Fibroblast of lung (primary cell): ENCODE measurements around the gene YBX3. TPM values are rescaled to one million over a fixed set of nuclear protein-coding genes. Genes with fewer than 3 reads are reported as not detected.

Experiments used
- DNase-seq, 2 donors: peaks; one replicate each; pipeline versions ENCODE4 v3.0.0 to v3.0.0-alpha.2; 2010; ENCODE audit warnings: low read depth in 2 of 2
- H2AFZ ChIP-seq: 2 replicates; pipeline ENCODE4 v1.5.1; 2012; ENCODE audit warnings: low read length, control low read depth, inconsistent platforms
- H3K27ac ChIP-seq: 2 replicates; pipeline ENCODE4 v1.5.1; 2011; ENCODE audit warnings: low read length, control low read depth; ENCODE audit not compliant: insufficient read depth
- H3K27me3 ChIP-seq: 2 replicates; pipeline ENCODE4 v1.5.1; 2011; ENCODE audit warnings: mild to moderate bottlenecking, low read length; ENCODE audit not compliant: control insufficient read depth, insufficient read depth
- H3K36me3 ChIP-seq: 2 replicates; pipeline ENCODE4 v1.5.1; 2011; ENCODE audit warnings: low read length; ENCODE audit not compliant: control insufficient read depth, insufficient read depth
- H3K4me1 ChIP-seq: 2 replicates; pipeline ENCODE4 v1.5.1; 2011; ENCODE audit warnings: low read length; ENCODE audit not compliant: control insufficient read depth, insufficient read depth; ENCODE audit errors: extremely low read depth
- H3K4me2 ChIP-seq: 2 replicates; pipeline ENCODE4 v1.5.1; 2011; ENCODE audit warnings: low read length, control low read depth; ENCODE audit not compliant: insufficient read depth; ENCODE audit errors: extremely low read depth
- H3K4me3 ChIP-seq, 4 experiments: fragments of 200-600 bp in 1 of 4; sonication (generic) in 1 of 4; replicated peaks in 1 of 4; 2 replicates each; pipeline ENCODE4 v1.5.1; 2011 to 2016; ENCODE audit warnings: low read length in 4 of 4, low read depth in 3 of 4, mild to moderate bottlenecking in 3 of 4, control low read depth in 2 of 4, inconsistent platforms in 1 of 4, mixed read lengths in 1 of 4; ENCODE audit not compliant: insufficient read depth in 1 of 4; ENCODE audit errors: control extremely low read depth in 1 of 4
- H3K79me2 ChIP-seq: 2 replicates; pipeline ENCODE4 v1.5.1; 2012; ENCODE audit warnings: mild to moderate bottlenecking, low read length, inconsistent platforms; ENCODE audit not compliant: control insufficient read depth, insufficient read depth
- H3K9ac ChIP-seq: 2 replicates; pipeline ENCODE4 v1.5.1; 2011; ENCODE audit warnings: mild to moderate bottlenecking, low read length, control low read depth; ENCODE audit not compliant: insufficient read depth
- H3K9me3 ChIP-seq: 2 replicates; pipeline ENCODE4 v1.5.1; 2012; ENCODE audit warnings: low read depth, low read length; ENCODE audit not compliant: control insufficient read depth, insufficient read depth
- H4K20me1 ChIP-seq: 2 replicates; pipeline ENCODE4 v1.5.1; 2011; ENCODE audit warnings: low read length; ENCODE audit not compliant: control insufficient read depth, insufficient read depth; ENCODE audit errors: extremely low read depth
- CTCF ChIP-seq, 2 donors: IDR thresholded peaks in 1 of 2; conservative IDR thresholded peaks in 1 of 2; 1 replicate in 1 of 2; 2 replicates in 1 of 2; pipeline ENCODE4 v1.5.1; 2011 to 2012; ENCODE audit warnings: low read length in 2 of 2, control low read depth in 1 of 2, inconsistent platforms in 1 of 2, low read depth in 1 of 2, mild to moderate bottlenecking in 1 of 2
- EZH2 ChIP-seq: IDR thresholded peaks from 2 replicates; pipeline ENCODE4 v1.5.1; 2012; ENCODE audit warnings: low read length, control low read depth, mild to moderate bottlenecking; ENCODE audit errors: missing control alignments
- polyA plus RNA-seq, 2 donors: library from polyadenylated mRNA; depleted of rRNA in 1 of 2; stranded (reverse) in 1 of 2; unstranded in 1 of 2; fragments of >200 nt; gene quantifications; 2 replicates each; pipeline ENCODE4 v1.2.1, GENCODE V29; 2011 to 2012; ENCODE audit warnings: missing spikeins in 1 of 2
- total RNA-seq: library from RNA; depleted of rRNA; stranded (reverse); fragments of >200 nt; gene quantifications from 2 replicates; pipeline ENCODE4 v1.2.1, GENCODE V29; 2014

The YBX3 gene
- total and polyA plus RNA-seq, 2 donors (not counting 1 experiment from before 2014, with no cell fraction given) = 97.8 to 172 TPM

GRCh38 chr12:10719482-10719881 is 3.6 kb downstream of the YBX3 start:
- Histone ChIP-seq H4K20me1 (peaks cover 2% of the 10 kb centered on the region), H3K9me3 (no peaks in the 10 kb centered on the region), H3K4me1 (peaks cover 10% of the 10 kb centered on the region), H3K27ac (peak overlapping the region; percentile 77), H3K9ac (no peak overlapping the region), H3K79me2 (peaks cover 63% of the 10 kb centered on the region), H3K27me3 (no peaks in the 10 kb centered on the region), H3K4me2 (peak overlapping the region; percentile 40), H3K4me3 (peak overlapping the region in 2 of 4 experiments; percentile 96 to 99), H2AFZ (no peak overlapping the region), H3K36me3 (peaks cover 2% of the 10 kb centered on the region)
- peak in 1 of 2 donors; percentile 9 for DNase-seq
- TF ChIP-seq CTCF (conservative IDR thresholded peaks at IDR 0.05 in 1 of 2, IDR thresholded peaks at IDR 0.05 in 1 of 2; ENCODE audit: low read depth in 1 of 2, low read length in 2 of 2) (no peak), EZH2 (no peak)

- Histone ChIP-seq H3K4me1 (peaks cover 7% of the 10 kb centered on the region), H3K9me3 (no peaks in the 10 kb centered on the region), H4K20me1 (peaks cover 2% of the 10 kb centered on the region), H3K4me3 (peak overlapping the region; percentile 8 to 99 (median 54)), H3K4me2 (peak overlapping the region; percentile 77), H3K79me2 (peaks cover 61% of the 10 kb centered on the region), H3K9ac (no peak overlapping the region), H2AFZ (no peak overlapping the region), H3K27ac (peak overlapping the region; percentile 77), H3K27me3 (no peaks in the 10 kb centered on the region), H3K36me3 (peaks cover 5% of the 10 kb centered on the region)
- TF ChIP-seq EZH2 (no peak), CTCF (conservative IDR thresholded peaks at IDR 0.05 in 1 of 2, IDR thresholded peaks at IDR 0.05 in 1 of 2; ENCODE audit: low read depth in 1 of 2, low read length in 2 of 2) (no peak)
- DNase-seq = peak; percentile 84 to 95
These were observed 4.8 kb downstream of the YBX3 start for GRCh38 chr12:10718279-10718821.

- no peak overlapping the region for H2AFZ ChIP-seq
- peak in 1 of 2 donors; percentile 51 for DNase-seq
These were observed 5.7 kb downstream of the YBX3 start for GRCh38 chr12:10717410-10717809.

More at GRCh38 chr12:10717410-10717809, 5.7 kb downstream of the YBX3 start:
- peak overlapping the region; percentile 77 for H3K27ac ChIP-seq
- no peaks in the 10 kb centered on the region for H3K27me3 ChIP-seq
- H4K20me1 ChIP-seq = peaks cover 2% of the 10 kb centered on the region
- no peaks in the 10 kb centered on the region for H3K9me3 ChIP-seq
- H3K9ac ChIP-seq = no peak overlapping the region
- peaks cover 7% of the 10 kb centered on the region for H3K4me1 ChIP-seq
- H3K4me3 ChIP-seq = peak overlapping the region in 3 of 4 experiments; percentile 2 to 99 (median 96)
- H3K36me3 ChIP-seq = peaks cover 12% of the 10 kb centered on the region
- H3K4me2 ChIP-seq = peak overlapping the region; percentile 77
- TF ChIP-seq CTCF (conservative IDR thresholded peaks at IDR 0.05 in 1 of 2, IDR thresholded peaks at IDR 0.05 in 1 of 2; ENCODE audit: low read depth in 1 of 2, low read length in 2 of 2) (no peak), EZH2 (no peak)
- peaks cover 60% of the 10 kb centered on the region for H3K79me2 ChIP-seq
